Uterus (tissue), 2 donors: ENCODE measurements around the gene APOH.

Experiments used
- POLR2A ChIP-seq, 2 donors: fragments of 450-650 bp; IDR thresholded peaks; one replicate each; pipeline ENCODE4 v1.6.1; 2016; ENCODE audit warnings: antibody characterized with exemption in 2 of 2, mild to moderate bottlenecking in 1 of 2, moderate library complexity in 1 of 2
- TF ChIP-seq, protein P1 (sequence below), 4 experiments: fragments of 200-600 bp in 2 of 4; fragments of 450-650 bp in 2 of 4; sonication (generic) in 2 of 4; IDR thresholded peaks; one replicate each; pipeline ENCODE4 v1.5.1; 2016 to 2019; ENCODE audit warnings: antibody characterized with exemption in 4 of 4, mild to moderate bottlenecking in 2 of 4, moderate library complexity in 1 of 4

DNA sequence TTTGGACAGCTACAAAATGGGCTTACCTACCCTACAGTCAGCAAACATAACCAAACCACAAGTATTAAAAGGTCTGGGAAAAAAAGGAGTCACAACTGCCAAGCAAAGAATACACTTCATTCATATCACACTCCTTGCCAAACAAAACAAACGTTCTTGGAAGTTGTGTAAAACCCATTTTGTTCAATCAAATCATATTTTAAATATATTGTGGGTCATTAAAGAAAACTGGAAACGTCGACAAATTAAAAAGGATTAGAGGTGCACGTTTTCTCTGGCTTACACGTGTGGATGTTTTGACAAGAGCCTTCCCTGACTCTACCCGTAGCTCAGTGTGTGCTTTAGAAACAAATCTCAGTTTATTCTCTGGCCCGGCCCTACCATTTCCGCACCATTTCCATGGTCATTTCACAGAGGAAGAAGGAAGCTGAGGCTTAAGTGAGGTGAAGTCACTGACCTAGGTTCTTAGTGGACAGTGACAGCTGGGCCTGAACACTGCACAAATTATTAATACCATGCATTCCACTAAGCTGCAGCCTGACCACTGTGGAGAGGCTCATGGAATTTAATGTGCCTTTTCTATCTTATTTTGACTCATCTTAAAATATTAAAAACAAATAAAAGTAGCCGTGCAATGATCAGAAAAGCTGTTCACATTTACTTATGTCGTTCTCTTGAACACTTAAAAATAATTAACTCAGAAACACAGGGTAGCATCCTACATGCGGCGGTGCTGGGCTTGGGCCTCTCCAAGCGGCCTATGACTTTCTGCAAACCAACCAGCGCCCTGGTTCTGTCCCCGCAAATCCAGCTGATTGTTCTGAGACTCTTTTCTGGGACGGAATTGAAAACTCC is 38.2 kb downstream of the APOH start:
- TF ChIP-seq POLR2A (IDR thresholded peaks at IDR 0.05), result no peak
- TF ChIP-seq, protein P1, sequence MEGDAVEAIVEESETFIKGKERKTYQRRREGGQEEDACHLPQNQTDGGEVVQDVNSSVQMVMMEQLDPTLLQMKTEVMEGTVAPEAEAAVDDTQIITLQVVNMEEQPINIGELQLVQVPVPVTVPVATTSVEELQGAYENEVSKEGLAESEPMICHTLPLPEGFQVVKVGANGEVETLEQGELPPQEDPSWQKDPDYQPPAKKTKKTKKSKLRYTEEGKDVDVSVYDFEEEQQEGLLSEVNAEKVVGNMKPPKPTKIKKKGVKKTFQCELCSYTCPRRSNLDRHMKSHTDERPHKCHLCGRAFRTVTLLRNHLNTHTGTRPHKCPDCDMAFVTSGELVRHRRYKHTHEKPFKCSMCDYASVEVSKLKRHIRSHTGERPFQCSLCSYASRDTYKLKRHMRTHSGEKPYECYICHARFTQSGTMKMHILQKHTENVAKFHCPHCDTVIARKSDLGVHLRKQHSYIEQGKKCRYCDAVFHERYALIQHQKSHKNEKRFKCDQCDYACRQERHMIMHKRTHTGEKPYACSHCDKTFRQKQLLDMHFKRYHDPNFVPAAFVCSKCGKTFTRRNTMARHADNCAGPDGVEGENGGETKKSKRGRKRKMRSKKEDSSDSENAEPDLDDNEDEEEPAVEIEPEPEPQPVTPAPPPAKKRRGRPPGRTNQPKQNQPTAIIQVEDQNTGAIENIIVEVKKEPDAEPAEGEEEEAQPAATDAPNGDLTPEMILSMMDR (IDR thresholded peaks at IDR 0.05), result no peak
